LNCAP (cell line): ENCODE data around the gene KRT6B.

Experiments
- TF ChIP-seq, protein P1 (sequence below): fragments of 450-650 bp; IDR thresholded peaks from 2 replicates; pipeline ENCODE4 v1.5.1; 2017; ENCODE audit warnings: mild to moderate bottlenecking

KRT6B gene

GRCh38 chr12:52413202-52413601, 38.7 kb downstream of the KRT6B start:
- TF ChIP-seq, protein P1, sequence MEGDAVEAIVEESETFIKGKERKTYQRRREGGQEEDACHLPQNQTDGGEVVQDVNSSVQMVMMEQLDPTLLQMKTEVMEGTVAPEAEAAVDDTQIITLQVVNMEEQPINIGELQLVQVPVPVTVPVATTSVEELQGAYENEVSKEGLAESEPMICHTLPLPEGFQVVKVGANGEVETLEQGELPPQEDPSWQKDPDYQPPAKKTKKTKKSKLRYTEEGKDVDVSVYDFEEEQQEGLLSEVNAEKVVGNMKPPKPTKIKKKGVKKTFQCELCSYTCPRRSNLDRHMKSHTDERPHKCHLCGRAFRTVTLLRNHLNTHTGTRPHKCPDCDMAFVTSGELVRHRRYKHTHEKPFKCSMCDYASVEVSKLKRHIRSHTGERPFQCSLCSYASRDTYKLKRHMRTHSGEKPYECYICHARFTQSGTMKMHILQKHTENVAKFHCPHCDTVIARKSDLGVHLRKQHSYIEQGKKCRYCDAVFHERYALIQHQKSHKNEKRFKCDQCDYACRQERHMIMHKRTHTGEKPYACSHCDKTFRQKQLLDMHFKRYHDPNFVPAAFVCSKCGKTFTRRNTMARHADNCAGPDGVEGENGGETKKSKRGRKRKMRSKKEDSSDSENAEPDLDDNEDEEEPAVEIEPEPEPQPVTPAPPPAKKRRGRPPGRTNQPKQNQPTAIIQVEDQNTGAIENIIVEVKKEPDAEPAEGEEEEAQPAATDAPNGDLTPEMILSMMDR = no peak

DNA sequence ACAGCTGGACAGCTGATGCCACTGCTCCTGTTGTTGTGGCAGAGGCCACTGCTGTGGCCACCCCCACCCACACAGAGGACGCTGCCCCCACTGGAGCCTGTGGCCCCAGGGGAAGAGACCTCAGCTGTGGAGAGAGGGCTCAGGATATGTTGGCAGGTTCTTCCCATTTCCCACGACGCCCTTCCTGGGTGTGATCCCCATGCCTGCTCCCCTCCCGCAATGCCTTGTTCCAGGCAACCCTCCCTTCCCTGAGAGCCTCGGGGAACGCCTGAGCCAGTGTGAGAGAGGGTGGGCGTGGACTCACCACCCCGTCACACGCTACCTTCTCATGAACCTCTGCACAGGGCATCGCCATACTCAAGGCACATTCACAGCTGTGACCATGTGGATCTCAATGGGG, 40.1 kb downstream of the KRT6B start:
- TF ChIP-seq, protein P1 = no peak

DNA sequence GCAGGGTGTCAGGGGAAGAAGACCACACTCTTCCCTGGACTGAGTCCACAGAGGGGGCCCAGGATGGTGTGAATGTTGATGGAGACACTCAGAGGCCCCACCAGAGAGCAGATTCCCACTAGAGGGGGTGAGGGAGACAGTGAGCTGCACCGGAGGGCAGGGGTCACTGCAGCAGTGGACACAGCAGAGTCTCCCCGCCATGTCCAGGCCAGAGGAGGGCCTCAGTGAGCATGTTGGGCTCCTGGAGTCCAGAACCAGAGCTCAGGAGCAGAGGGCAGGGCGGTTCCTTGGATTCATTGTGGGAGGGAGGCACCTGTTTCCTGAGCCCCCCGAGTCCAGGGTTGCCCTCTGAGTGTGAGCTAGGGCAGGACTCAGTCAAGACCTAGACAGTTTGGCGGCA, 44.0 kb downstream of the KRT6B start:
- TF ChIP-seq, protein P1 = no peak

- TF ChIP-seq, protein P1 = no peak
Measured at GRCh38 chr12:52405922-52406385, 46.0 kb downstream of the KRT6B start, which contains the start of gene KRT82. KRT82 (minus strand) TSS chr12:52406335; CDS start chr12:52406277, 58 bp downstream.

DNA sequence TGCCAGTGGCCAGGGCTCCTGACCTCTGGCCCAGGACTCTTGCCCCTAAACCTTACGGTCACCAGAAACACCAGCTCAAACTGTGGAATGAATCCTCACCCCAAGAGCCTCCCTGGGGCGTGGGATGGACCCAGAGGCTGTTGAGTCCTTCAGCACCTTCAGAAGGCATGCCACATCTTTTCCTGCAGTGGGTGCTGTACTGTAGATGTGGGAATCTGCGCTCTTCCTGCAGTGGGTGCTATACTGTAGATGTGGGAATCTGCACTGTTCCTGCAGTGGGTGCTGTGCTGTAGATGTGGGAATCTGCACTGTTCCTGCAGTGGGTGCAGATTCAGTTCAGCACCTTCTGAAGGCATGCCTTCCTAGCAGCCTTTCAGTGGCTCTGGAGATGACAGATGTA, 47.0 kb downstream of the KRT6B start:
- TF ChIP-seq, protein P1 = no peak

GRCh38 chr12:52403561-52403960, 48.4 kb downstream of the KRT6B start:
- TF ChIP-seq, protein P1 = no peak

GRCh38 chr12:52402873-52403540, 48.9 kb downstream of the KRT6B start:
- TF ChIP-seq, protein P1 = no peak
